GM23338 (cell line): ENCODE data around the gene ZFP36. TPM values are rescaled to one million over a fixed set of nuclear protein-coding genes. Genes with fewer than 3 reads are reported as not detected.

Experiments
- ATAC-seq: fragments of 200-7000 bp; cut with Tn5 transposase; 3 replicates; pipeline ENCODE4 v1.9.1; 2020
- DNase-seq: peaks from one replicate; pipeline ENCODE4 v3.0.0-alpha.2; 2015; ENCODE audit warnings: low spot score
- H2AFZ ChIP-seq: fragments of 200-600 bp; sonication (generic); 2 replicates; pipeline ENCODE4 v1.8.0; 2016; ENCODE audit warnings: antibody characterized with exemption, mild to moderate bottlenecking, moderate library complexity
- H3F3A ChIP-seq: fragments of 200-600 bp; sonication (generic); replicated peaks from 2 replicates; pipeline ENCODE4 v1.8.0; 2017; ENCODE audit warnings: antibody characterized with exemption, mixed run types, low read depth
- H3K27ac ChIP-seq: fragments of 200-600 bp; sonication (generic); 2 replicates; pipeline ENCODE4 v1.6.1; 2016; ENCODE audit warnings: low read depth
- H3K27me3 ChIP-seq: fragments of 200-600 bp; sonication (generic); 2 replicates; pipeline ENCODE4 v1.8.0; 2016; ENCODE audit warnings: mild to moderate bottlenecking, mixed run types, moderate library complexity; ENCODE audit not compliant: insufficient read depth
- H3K36me3 ChIP-seq: fragments of 200-600 bp; sonication (generic); 2 replicates; pipeline ENCODE4 v1.8.0; 2016; ENCODE audit warnings: mild to moderate bottlenecking; ENCODE audit not compliant: insufficient read depth
- H3K4me1 ChIP-seq: fragments of 200-600 bp; sonication (generic); 2 replicates; pipeline ENCODE4 v1.8.0; 2016; ENCODE audit warnings: mild to moderate bottlenecking, moderate library complexity; ENCODE audit not compliant: insufficient read depth
- H3K4me2 ChIP-seq: fragments of 200-600 bp; sonication (generic); 2 replicates; pipeline ENCODE4 v1.7.1; 2017; ENCODE audit warnings: mixed run types
- H3K4me3 ChIP-seq: fragments of 200-600 bp; sonication (generic); 2 replicates; pipeline ENCODE4 v1.6.1; 2016; ENCODE audit warnings: mixed run types
- H3K79me2 ChIP-seq: fragments of 200-600 bp; sonication (generic); replicated peaks from 2 replicates; pipeline ENCODE4 v1.8.0; 2017; ENCODE audit warnings: mild to moderate bottlenecking; ENCODE audit not compliant: insufficient read depth
- H3K9me2 ChIP-seq: fragments of 200-600 bp; sonication (generic); 2 replicates; pipeline ENCODE4 v1.8.0; 2017; ENCODE audit not compliant: insufficient read depth
- H4K20me1 ChIP-seq: fragments of 200-600 bp; sonication (generic); replicated peaks from 2 replicates; pipeline ENCODE4 v1.8.0; 2017; ENCODE audit warnings: mild to moderate bottlenecking; ENCODE audit not compliant: insufficient read depth
- H3K27ac Mint-ChIP-seq: 2 replicates; pipeline ENCODE4 v1.8.0; 2020; ENCODE audit warnings: inconsistent platforms, mild to moderate bottlenecking, moderate library complexity, mixed read lengths
- H3K27me3 Mint-ChIP-seq: 3 replicates; pipeline ENCODE4 v1.8.0; 2022; ENCODE audit warnings: low read depth, mild to moderate bottlenecking, moderate library complexity, mixed read lengths, inconsistent platforms; ENCODE audit not compliant: insufficient read depth, poor library complexity
- H3K36me3 Mint-ChIP-seq: 3 replicates; pipeline ENCODE4 v1.8.0; 2021; ENCODE audit warnings: low read depth, mild to moderate bottlenecking, inconsistent platforms, moderate library complexity, mixed read lengths
- H3K4me1 Mint-ChIP-seq: 3 replicates; pipeline ENCODE4 v1.8.0; 2020; ENCODE audit warnings: mild to moderate bottlenecking, inconsistent platforms, mixed read lengths
- H3K4me3 Mint-ChIP-seq: 3 replicates; pipeline ENCODE4 v1.8.0; 2021; ENCODE audit warnings: moderate library complexity, mild to moderate bottlenecking, inconsistent platforms, mixed read lengths
- H3K9me3 Mint-ChIP-seq: 3 replicates; pipeline ENCODE4 v1.8.0; 2020; ENCODE audit warnings: moderate library complexity, mild to moderate bottlenecking, inconsistent platforms, mixed read lengths
- CTCF ChIP-seq, 2 experiments: fragments of 200-600 bp in 1 of 2; sonication (generic) in 1 of 2; conservative IDR thresholded peaks; 2 replicates each; pipeline versions ENCODE4 v1.5.1 to v1.6.1; 2016 to 2017; ENCODE audit warnings: antibody characterized with exemption in 2 of 2, low read depth in 2 of 2, mild to moderate bottlenecking in 2 of 2, moderate library complexity in 1 of 2
- EZH2 ChIP-seq: fragments of 200-600 bp; sonication (generic); IDR thresholded peaks from one replicate; pipeline ENCODE4 v1.8.0; 2017; ENCODE audit warnings: antibody characterized with exemption, mild to moderate bottlenecking, low read depth; ENCODE audit not compliant: unreplicated experiment
- EZH2phosphoT487 ChIP-seq: fragments of 200-600 bp; sonication (generic); IDR thresholded peaks from one replicate; pipeline ENCODE4 v1.8.1; 2018; ENCODE audit warnings: antibody characterized with exemption; ENCODE audit not compliant: unreplicated experiment
- NANOG ChIP-seq: IDR thresholded peaks from 2 replicates; pipeline ENCODE4 v1.6.1; 2016; ENCODE audit warnings: antibody characterized with exemption, borderline replicate concordance
- REST ChIP-seq: IDR thresholded peaks from one replicate; pipeline ENCODE4 v1.6.1; 2018; ENCODE audit warnings: antibody characterized with exemption; ENCODE audit not compliant: unreplicated experiment
- polyA plus RNA-seq: library from polyadenylated mRNA; unstranded; fragments of >200 nt; fragmentation: Nextera tagmentation; extraction: Ambion mirVana; gene quantifications from 2 replicates; pipeline ENCODE4 v1.2.1, GENCODE V29; 2016
- total RNA-seq: library from RNA; depleted of rRNA; stranded (reverse); fragments of >200 nt; shearing (Covaris generic); gene quantifications from 2 replicates; pipeline ENCODE4 v1.2.3, GENCODE V29; 2014

Gene ZFP36
- total and polyA plus RNA-seq, 2 experiments from 2014 or later: 9.5 to 27.5 TPM

GRCh38 chr19:39424934-39425333 is 18.3 kb downstream of the ZFP36 start:
- no peak for DNase-seq
- Mint-ChIP-seq H3K4me1 (peaks cover 23% of the 10 kb centered on the region), H3K4me3 (no peak overlapping the region), H3K27me3 (peaks cover 24% of the 10 kb centered on the region), H3K36me3 (peaks cover 51% of the 10 kb centered on the region), H3K27ac (no peak overlapping the region), H3K9me3 (no peaks in the 10 kb centered on the region; the same call in 2 of the 3 replicates)
- no peak for ATAC-seq
- Histone ChIP-seq H3K4me3 (no peak overlapping the region), H4K20me1 (no peaks in the 10 kb centered on the region; the same call in 1 of the 2 replicates), H3K9me2 (no peaks in the 10 kb centered on the region), H3K27me3 (no peaks in the 10 kb centered on the region), H3F3A (peaks cover 15% of the 10 kb centered on the region), H3K4me1 (peaks cover 19% of the 10 kb centered on the region), H3K79me2 (no peaks in the 10 kb centered on the region), H2AFZ (no peak overlapping the region), H3K36me3 (no peaks in the 10 kb centered on the region), H3K27ac (no peak overlapping the region), H3K4me2 (no peak overlapping the region)
- TF ChIP-seq NANOG: no peak
- TF ChIP-seq REST: no peak
- no peak for TF ChIP-seq EZH2phosphoT487
- no peak for TF ChIP-seq EZH2

GRCh38 chr19:39425744-39426143 is 19.1 kb downstream of the ZFP36 start:
- Mint-ChIP-seq H3K4me1 (peaks cover 28% of the 10 kb centered on the region), H3K4me3 (no peak overlapping the region; the same call in 2 of the 3 replicates), H3K27me3 (peaks cover 29% of the 10 kb centered on the region), H3K36me3 (peaks cover 49% of the 10 kb centered on the region), H3K27ac (no peak overlapping the region), H3K9me3 (no peaks in the 10 kb centered on the region; the same call in 2 of the 3 replicates)
- Histone ChIP-seq H2AFZ (no peak overlapping the region), H4K20me1 (no peaks in the 10 kb centered on the region; the same call in 1 of the 2 replicates), H3K36me3 (no peaks in the 10 kb centered on the region), H3F3A (peaks cover 15% of the 10 kb centered on the region), H3K9me2 (no peaks in the 10 kb centered on the region), H3K27ac (no peak overlapping the region), H3K4me2 (no peak overlapping the region), H3K27me3 (no peaks in the 10 kb centered on the region), H3K4me3 (no peak overlapping the region), H3K79me2 (no peaks in the 10 kb centered on the region), H3K4me1 (peaks cover 23% of the 10 kb centered on the region)
- ATAC-seq (no peak), DNase-seq (no peak)
- TF ChIP-seq CTCF (conservative IDR thresholded peaks at IDR 0.05; ENCODE audit: low read depth in 2 of 2): no peak
